Mesothelial cell of epicardium (in vitro differentiated cells): ENCODE data around the gene MPV17. TPM values are rescaled to one million over a fixed set of nuclear protein-coding genes. Genes with fewer than 3 reads are reported as not detected.

Source experiments
- DNase-seq, 2 experiments: peaks; one replicate each; pipeline ENCODE4 v3.0.0; 2021; ENCODE audit warnings: low spot score in 2 of 2; ENCODE audit not compliant: unreplicated experiment in 2 of 2
- H3K27ac Mint-ChIP-seq: 2 replicates; pipeline ENCODE4 v1.8.0; 2021; ENCODE audit warnings: mixed read lengths
- H3K27me3 Mint-ChIP-seq: 2 replicates; pipeline ENCODE4 v1.8.0; 2021; ENCODE audit warnings: low read depth, mixed read lengths
- H3K36me3 Mint-ChIP-seq: 2 replicates; pipeline ENCODE4 v1.8.0; 2021; ENCODE audit warnings: mixed read lengths
- H3K4me1 Mint-ChIP-seq: 2 replicates; pipeline ENCODE4 v1.8.0; 2021; ENCODE audit warnings: mixed read lengths
- H3K4me3 Mint-ChIP-seq: 2 replicates; pipeline ENCODE4 v1.8.0; 2021; ENCODE audit warnings: mild to moderate bottlenecking, moderate library complexity, mixed read lengths
- H3K9me3 Mint-ChIP-seq: 2 replicates; pipeline ENCODE4 v1.8.0; 2021; ENCODE audit warnings: mixed read lengths
- total RNA-seq: library from RNA; stranded (reverse); gene quantifications from 3 replicates; pipeline ENCODE4 v1.2.1, GENCODE V29; 2021
- TF ChIP-seq, protein P1 (sequence below): fragments of 200-600 bp; sonication (generic); IDR thresholded peaks from one replicate; pipeline ENCODE4 v1.5.0; 2021; ENCODE audit warnings: antibody characterized with exemption; ENCODE audit not compliant: unreplicated experiment

Gene MPV17
- total RNA-seq, 1 donor from 2014 or later: 70.0 TPM

DNA sequence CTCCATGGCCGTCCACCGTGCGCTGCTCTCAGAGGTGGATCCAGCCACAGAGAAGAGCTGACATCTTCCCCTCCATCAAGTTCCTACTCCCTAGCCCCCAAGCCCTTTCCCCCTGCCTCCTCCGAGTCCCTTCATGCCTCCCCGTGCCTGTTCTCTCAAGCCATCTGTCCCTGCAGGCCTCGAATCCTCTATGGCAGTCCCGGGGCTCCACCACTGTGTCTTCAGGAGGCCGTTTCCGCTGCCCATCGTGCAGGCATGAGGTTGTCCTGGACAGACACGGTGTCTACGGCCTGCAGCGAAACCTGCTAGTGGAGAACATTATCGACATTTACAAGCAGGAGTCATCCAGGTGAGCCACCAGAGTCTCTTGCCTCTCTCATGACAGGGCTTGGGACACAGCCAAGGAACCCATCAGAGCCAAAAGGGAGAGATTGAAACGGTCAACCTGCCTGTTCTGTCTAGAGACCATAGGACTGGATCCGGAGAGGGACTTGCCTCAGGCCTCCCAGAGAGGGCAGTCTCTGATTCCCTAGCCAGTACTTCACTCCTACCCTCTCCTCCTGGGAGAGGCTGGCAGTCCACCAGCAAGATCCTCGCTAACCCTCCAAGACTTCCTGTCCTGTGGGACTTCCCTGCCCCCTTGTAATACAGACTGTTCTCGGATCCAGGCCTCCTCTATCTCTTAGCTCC is 24.4 kb downstream of the MPV17 start:
- TF ChIP-seq, protein P1, sequence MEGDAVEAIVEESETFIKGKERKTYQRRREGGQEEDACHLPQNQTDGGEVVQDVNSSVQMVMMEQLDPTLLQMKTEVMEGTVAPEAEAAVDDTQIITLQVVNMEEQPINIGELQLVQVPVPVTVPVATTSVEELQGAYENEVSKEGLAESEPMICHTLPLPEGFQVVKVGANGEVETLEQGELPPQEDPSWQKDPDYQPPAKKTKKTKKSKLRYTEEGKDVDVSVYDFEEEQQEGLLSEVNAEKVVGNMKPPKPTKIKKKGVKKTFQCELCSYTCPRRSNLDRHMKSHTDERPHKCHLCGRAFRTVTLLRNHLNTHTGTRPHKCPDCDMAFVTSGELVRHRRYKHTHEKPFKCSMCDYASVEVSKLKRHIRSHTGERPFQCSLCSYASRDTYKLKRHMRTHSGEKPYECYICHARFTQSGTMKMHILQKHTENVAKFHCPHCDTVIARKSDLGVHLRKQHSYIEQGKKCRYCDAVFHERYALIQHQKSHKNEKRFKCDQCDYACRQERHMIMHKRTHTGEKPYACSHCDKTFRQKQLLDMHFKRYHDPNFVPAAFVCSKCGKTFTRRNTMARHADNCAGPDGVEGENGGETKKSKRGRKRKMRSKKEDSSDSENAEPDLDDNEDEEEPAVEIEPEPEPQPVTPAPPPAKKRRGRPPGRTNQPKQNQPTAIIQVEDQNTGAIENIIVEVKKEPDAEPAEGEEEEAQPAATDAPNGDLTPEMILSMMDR: no peak

DNA sequence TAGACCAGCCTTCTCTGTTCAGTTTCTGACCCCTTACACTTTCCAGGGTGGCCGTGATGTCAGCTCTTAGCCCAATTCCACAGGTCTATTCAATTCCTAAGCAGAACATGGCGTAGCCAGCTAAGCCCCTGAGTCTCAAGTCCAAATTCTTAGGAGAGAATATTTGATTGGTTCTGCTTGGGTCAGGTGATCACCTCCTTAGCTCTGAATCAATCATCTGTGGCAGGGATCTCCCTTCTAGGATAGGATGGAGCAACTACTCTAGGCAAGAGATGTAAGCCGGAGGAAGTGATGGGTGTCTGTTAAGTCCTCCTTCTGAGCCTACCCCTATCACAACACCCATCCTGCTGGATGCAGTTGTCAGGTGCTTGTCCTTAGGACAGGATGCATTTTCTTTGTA is 25.7 kb downstream of the MPV17 start:
- no peaks in the 10 kb centered on the region for H3K9me3 Mint-ChIP-seq
- no peak overlapping the region for H3K4me3 Mint-ChIP-seq
- no peak overlapping the region for H3K27ac Mint-ChIP-seq
- no peaks in the 10 kb centered on the region for H3K36me3 Mint-ChIP-seq
- H3K27me3 Mint-ChIP-seq: peaks cover 21% of the 10 kb centered on the region
- no peak for DNase-seq
- H3K4me1 Mint-ChIP-seq: peaks cover 17% of the 10 kb centered on the region
- TF ChIP-seq, protein P1: no peak

More for the DNA sequence above, 24.4 kb downstream of the MPV17 start:
- Mint-ChIP-seq H3K4me3 (no peak overlapping the region), H3K36me3 (no peaks in the 10 kb centered on the region), H3K9me3 (no peaks in the 10 kb centered on the region), H3K4me1 (peaks cover 6% of the 10 kb centered on the region), H3K27ac (no peak overlapping the region), H3K27me3 (peaks cover 21% of the 10 kb centered on the region)
- no peak for DNase-seq

DNA sequence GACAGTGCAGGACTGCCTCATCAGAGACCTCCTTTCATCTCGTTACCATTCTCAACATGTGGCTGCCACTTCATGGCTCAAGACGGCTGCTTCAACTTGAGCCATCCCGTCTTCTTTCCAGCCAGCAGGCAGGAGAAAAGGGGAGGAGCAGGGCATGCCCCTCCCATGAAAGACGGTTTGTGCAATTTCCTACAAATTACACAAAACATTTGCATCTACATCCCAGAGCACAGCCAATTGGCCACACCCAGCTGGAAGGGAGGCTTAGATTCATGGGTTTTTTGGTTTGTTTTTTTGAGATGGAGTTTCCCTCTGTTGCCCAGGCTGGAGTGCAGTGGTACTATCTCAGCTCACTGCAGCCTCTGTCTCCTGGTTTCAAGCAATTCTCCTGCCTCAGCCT is 26.4 kb downstream of the MPV17 start:
- Mint-ChIP-seq H3K4me3 (no peak overlapping the region), H3K27me3 (peaks cover 21% of the 10 kb centered on the region), H3K27ac (no peak overlapping the region), H3K4me1 (peaks cover 23% of the 10 kb centered on the region), H3K9me3 (no peaks in the 10 kb centered on the region), H3K36me3 (no peaks in the 10 kb centered on the region)
- DNase-seq: no peak
- TF ChIP-seq, protein P1: no peak

DNA sequence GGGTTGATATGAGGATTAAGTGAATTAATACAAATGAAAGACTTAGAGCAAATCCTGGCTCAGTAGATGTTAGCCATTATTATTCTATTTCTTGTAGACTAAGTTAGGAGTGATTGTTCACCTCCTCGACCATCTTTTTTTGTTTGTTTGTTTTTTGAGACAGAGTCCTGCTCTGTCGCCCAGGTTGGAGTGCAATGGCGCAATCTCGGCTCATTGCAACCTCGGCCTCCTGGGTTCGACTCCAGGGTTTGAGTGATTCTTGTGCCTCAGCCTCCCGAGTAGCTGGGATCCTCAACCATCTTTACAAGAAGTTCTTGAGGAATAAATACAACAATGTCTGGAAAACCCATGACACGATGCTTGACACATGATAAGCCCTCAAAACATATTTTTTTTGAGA is 28.0 kb downstream of the MPV17 start:
- Mint-ChIP-seq H3K4me3 (no peak overlapping the region), H3K9me3 (no peaks in the 10 kb centered on the region), H3K27me3 (peaks cover 21% of the 10 kb centered on the region), H3K4me1 (peaks cover 24% of the 10 kb centered on the region), H3K36me3 (no peaks in the 10 kb centered on the region), H3K27ac (no peak overlapping the region)
- TF ChIP-seq, protein P1: no peak
- no peak for DNase-seq

DNA sequence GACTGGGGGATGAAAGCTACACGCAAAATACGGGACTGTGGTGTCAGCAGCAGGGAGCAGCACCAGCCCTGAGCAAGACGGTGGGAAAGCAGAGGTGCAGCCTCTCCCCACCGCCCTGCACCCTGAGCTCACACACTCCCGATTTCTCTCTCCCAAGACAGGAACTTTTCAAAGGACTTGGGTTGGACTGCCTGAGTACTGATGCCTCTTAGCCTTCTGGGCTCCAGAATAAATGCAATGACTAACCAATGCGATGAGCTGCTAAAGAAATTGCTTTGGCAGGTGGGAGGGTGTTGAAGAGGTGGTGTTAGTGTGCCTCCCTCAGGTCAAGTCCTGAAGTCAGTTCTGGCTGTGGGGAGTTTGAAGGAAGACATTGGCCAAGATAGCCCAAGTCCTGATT is 31.0 kb downstream of the MPV17 start:
- H3K9me3 Mint-ChIP-seq: no peaks in the 10 kb centered on the region
- no peak overlapping the region for H3K4me3 Mint-ChIP-seq
- no peaks in the 10 kb centered on the region for H3K36me3 Mint-ChIP-seq
- H3K27ac Mint-ChIP-seq: no peak overlapping the region
- TF ChIP-seq, protein P1: no peak
- DNase-seq: no peak
- peaks cover 13% of the 10 kb centered on the region for H3K27me3 Mint-ChIP-seq
- peaks cover 27% of the 10 kb centered on the region for H3K4me1 Mint-ChIP-seq
